GM19395 (cell line): Measurements from ENCODE around the gene TMEM30A.
A peak's percentile ranks its signal among the peaks of the same experiment; 100 is the strongest.

Experiments used
- ATAC-seq: cut with Tn5 transposase; IDR thresholded peaks from one replicate; pipeline ENCODE4 v1.9.1; 2021; ENCODE audit warnings: mild to moderate bottlenecking, moderate library complexity; ENCODE audit not compliant: unreplicated experiment

The TMEM30A gene

DNA sequence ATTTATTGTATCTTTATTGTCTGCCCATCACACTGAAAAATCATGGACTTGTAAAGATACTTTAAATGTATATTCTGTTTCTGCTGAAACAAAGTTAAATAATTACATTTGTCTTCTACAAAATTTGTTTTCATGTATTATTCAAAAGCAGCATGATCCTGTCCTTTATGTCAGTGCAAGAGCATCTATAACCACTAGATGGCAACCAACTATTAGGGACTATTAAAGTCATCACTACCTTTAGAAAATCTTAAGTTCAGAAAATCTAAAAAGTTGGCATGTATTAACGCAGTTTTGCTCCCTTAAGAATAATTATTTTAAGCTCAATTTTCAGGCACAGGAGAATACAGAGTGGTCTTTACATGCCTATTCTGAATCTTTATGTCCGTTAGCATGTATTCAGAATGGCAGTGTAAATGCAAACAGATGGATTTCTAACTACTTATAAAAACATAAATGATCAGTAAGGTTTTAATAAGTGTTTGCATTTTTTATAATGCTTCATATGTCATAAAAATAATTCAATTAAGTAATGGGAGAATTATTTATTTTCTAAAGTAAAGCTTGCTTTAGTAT, 17.8 kb downstream of the TMEM30A start:
- ATAC-seq: peak; percentile 78

GRCh38 chr6:75263401-75263750, 21.2 kb downstream of the TMEM30A start:
- no peak for ATAC-seq

DNA sequence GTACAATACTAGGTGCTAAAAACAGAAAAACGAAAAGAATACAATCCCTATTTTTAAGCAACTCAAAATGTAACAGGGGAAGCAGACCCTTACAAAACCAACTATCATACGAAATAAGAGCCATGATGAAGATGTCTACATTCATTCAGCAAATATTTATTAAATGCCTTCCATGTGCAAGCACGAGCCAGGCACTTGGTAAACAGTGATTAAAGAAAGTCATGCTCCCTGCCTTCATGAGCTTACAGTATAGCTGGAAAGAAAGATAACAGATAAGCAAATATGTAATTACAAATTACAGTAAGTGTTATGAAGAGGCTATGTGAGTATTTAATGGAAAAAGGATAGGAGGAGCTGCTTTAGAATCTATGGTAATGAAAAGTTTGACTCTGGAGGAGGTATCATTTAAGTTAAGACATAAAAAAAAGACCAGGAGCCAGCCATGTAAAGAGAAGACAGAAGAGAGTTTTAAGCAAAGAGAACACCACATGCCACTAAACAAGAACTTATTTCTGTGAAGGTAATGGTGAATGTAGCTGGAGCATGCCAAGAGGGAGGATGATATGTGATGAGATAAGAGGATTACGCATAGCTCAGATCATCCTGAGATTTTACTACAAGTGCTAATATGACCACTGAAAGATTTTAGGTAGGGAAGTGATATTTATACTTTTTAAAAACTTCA, 21.7 kb downstream of the TMEM30A start:
- no peak for ATAC-seq

GRCh38 chr6:75261299-75261698, 23.3 kb downstream of the TMEM30A start:
- ATAC-seq: no peak

GRCh38 chr6:75257343-75258087, 27.1 kb downstream of the TMEM30A start:
- ATAC-seq: no peak

GRCh38 chr6:75250552-75250951, 34.0 kb downstream of the TMEM30A start:
- ATAC-seq: no peak

DNA sequence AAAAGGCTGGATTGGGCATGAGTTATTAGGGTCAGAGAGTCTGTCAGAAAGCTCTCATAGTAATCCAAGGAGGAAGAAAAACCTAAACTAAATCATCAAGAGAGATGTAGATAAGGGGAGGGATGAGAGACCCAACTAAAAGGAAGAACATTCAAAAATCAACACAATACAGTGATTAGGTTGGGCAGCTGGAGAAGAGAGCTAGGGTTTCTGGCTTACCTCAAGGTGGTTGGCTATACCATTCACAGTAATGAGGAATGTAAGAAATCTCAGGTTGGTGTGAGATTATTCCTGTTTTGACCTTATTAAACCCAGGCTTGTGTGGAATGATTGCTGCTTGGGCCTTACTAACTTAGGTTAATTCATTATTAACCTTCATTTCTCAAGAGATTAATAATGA, 34.8 kb downstream of the TMEM30A start:
- no peak for ATAC-seq

DNA sequence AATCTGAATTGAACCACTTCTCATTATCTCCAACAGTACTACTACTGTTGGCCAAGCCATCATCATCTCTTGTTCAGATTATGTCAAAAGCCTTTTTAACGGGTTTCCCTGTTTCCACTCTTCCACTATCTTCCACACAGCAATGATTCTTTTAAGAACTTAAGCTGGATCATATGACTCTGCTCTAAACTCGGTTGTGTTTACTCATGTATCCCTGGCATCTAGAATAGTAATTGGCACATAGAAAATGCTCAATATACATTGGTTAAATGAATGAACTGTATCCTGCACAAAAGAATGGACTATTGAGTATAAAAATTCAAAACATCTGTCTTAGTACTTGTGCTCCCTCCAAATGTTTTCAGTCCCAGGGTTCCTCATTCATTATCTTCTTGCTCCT, 38.2 kb downstream of the TMEM30A start:
- ATAC-seq: no peak

- ATAC-seq: peak; percentile 24
These were observed 40.5 kb downstream of the TMEM30A start for GRCh38 chr6:75244063-75244584.

DNA sequence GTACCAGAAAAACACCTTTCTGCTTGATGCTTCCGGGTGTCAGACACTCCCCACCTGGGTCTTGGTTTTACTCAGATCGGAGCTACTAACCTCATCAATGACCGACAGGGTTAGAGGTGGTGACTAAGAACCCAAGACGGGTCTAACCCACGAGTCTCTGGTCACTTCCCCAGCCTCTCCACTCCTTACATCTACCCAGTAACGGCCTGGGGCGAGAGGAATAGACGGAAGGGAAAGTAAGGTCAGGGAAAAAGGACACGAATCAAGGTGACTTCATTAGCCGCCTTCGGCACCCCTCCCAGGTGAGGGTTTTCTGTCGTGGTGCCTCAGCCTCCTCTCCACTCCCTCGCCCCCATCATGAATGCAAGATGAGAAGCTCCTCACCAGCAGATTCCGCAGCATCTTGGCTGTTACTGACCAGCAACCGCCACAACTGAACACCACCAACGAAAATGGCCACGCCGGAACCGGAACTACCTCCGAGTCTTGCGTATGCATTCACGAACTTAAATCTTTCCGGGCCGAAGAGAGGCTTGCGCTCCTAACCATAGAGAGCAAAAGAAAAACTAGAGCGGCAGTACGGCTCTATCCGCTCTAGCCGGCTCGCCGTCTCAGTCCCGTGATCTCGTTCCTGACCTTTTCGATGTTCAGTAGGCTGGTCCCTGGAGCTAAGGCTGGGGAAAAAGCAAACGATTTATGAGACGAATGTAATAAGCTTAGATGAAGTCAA, 41.1 kb downstream of the TMEM30A start, which contains the start of gene COX7A2:
COX7A2 (minus strand) TSS at position 469 of the 730 bp plus-strand sequence; CDS start at position 402, 67 bp downstream.
- ATAC-seq: peak; percentile 98

- ATAC-seq: no peak
These were observed 48.0 kb downstream of the TMEM30A start for GRCh38 chr6:75236630-75237029.

DNA sequence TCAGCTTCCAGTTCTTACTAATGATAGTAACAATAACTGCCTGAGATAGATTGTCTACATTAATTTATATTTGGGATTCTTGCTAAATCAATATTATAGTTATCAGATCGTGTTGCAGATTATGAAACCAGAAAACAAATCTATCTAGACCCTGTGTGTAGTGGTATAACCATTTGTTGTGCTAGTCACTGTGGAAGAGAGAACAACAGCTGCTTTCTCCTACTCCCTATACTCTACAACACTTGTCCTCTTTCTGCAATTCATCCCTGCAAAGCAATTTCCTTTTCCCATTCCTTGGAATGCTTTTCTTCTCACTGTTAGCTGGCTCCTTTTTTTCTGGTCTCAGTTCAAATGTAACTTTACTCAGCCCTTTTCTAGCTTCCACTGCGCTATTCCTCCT, 49.3 kb downstream of the TMEM30A start:
- no peak for ATAC-seq

DNA sequence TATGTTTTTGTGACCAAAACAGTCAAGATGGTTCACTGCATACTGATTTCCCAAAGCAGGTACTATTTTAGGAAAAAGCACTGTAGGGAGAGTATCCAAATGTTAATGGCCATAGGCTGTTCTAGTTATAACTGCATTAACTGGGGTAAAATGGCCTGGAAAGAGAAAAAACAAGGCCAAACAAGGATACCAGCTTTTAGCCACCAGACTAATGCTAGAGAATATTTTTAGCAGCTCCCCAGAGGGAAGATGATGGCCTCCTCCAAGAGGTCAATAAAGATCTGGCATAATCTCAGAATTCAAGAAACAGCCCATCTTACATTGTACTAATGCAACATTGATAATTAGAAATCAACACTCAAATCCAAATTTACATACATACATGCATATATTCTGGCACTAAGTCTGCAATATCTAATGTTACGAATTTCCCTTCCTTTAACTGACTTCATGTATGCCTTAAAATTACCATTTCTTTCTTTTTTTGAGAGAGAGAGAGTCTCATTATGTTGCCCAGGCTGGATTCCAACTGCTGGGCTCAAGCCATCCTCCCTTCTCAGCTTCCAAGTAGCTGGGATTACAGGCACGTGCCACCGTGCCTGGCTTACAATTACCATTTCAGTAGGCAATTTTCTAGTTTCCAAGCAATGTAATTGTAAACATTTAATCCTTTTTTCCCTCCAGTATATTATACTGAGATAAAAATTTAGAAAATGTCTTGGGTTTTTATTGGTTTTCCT, 50.3 kb downstream of the TMEM30A start:
- no peak for ATAC-seq

DNA sequence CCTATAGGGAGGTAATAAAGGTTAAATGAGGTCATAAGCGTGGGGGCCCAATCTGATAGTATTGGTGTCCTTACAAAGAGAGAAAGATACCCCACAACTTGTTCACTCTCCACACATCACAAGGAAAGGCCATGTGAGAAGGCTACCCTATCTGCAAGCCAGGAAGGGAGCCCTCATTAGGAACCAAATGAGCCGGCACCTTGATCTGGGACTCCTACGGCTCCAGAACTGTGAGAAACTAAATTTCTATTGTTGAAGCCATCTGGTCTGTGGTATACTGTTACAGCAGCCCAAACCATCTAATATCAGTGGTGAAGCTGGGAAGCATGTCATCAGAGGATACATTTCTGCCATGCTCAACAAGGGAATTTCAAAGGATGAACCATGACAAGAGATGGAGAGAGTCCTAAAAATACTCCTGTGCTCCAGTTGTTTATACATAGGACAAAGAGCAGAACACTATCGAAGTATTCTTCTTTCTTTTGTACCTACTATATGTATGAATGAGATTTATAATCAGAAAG, 51.4 kb downstream of the TMEM30A start:
- ATAC-seq: no peak

GRCh38 chr6:75230484-75231325, 53.9 kb downstream of the TMEM30A start:
- ATAC-seq: no peak

GRCh38 chr6:75224303-75224926, 60.2 kb downstream of the TMEM30A start:
- ATAC-seq: no peak

DNA sequence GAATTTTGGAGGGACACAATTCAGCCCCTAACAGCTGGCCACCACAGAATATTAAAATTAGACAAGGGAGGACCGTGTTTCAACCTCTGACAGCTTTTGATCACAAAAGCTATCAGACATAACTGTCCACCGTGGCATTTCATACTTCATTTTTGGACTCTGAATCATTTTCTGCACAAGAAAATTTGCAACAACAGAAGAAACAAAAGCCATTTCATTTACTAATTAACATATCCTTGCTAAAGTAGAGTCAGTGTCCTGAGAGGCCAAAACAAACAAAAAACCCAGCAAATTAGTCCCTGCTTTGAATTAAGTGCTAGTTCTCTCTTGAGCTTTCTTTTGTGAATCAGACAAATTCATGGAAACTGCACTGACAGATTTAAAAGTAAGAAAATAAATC, 61.2 kb downstream of the TMEM30A start:
- no peak for ATAC-seq

- ATAC-seq: no peak
These were observed 62.3 kb downstream of the TMEM30A start for GRCh38 chr6:75222261-75222660.

DNA sequence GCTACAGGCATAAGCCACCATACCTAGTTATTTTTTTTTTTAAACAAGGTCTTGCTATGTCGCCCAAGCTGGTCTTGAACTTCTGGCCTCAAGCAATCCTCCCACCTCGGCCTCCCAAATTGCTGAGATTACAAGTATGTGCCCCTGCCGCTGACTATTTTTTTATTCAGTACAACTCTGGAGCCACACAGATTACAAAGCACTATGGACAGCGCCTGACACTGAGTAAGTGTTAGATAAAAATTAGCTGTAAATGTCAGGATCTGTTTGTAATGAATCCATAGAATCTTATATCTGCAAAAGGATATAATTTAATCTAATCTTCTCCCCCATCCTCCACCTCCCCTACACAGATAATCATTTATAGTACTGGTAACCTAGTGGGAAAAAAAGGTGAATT, 63.5 kb downstream of the TMEM30A start:
- no peak for ATAC-seq
